Gastroesophageal sphincter (tissue), 3 donors: ENCODE data around the gene EFNB2.

ENCODE experiments used
- CTCF ChIP-seq, 4 experiments: fragments of 200-600 bp in 2 of 4; fragments of 450-650 bp in 2 of 4; sonication (generic) in 1 of 4; IDR thresholded peaks; one replicate each; pipeline ENCODE4 v1.5.1; 2017 to 2019; ENCODE audit warnings: antibody characterized with exemption in 4 of 4, mild to moderate bottlenecking in 2 of 4, moderate library complexity in 2 of 4
- EP300 ChIP-seq: sonication (generic); formaldehyde crosslinking; IDR thresholded peaks from one replicate; pipeline ENCODE4 v1.6.1; 2017; ENCODE audit warnings: antibody characterized with exemption, mild to moderate bottlenecking

- TF ChIP-seq CTCF (IDR thresholded peaks at IDR 0.05) = no peak
- no peak for TF ChIP-seq EP300
Measured at GRCh38 chr13:106462710-106463109, 72.8 kb downstream of the EFNB2 start.
